SK-N-SH treated with all-trans-retinoic acid at 6 μM for 48 hours (cell line): ENCODE measurements around the gene NAT8L.

Experiments used
- ATAC-seq: fragments of 200-7000 bp; cut with Tn5 transposase; 3 replicates; pipeline ENCODE4 v1.9.1; 2020; ENCODE audit warnings: mild to moderate bottlenecking, moderate library complexity
- ARNTL ChIP-seq: fragments of 450-650 bp; formaldehyde crosslinking; IDR thresholded peaks from 2 replicates; pipeline ENCODE4 v1.5.0; 2020; ENCODE audit warnings: low read depth, mild to moderate bottlenecking, moderate library complexity, borderline replicate concordance
- BACH2 ChIP-seq: fragments of 250-450 bp; sonication (Bioruptor Pico); IDR thresholded peaks from 2 replicates; pipeline ENCODE4 v1.9.0; 2021; ENCODE audit warnings: mild to moderate bottlenecking, borderline replicate concordance
- CREB5 ChIP-seq: fragments of 250-450 bp; sonication (Bioruptor Pico); IDR thresholded peaks from 2 replicates; pipeline ENCODE4 v1.5.1; 2020; ENCODE audit warnings: low read depth, mild to moderate bottlenecking, moderate library complexity
- CSDC2 ChIP-seq: fragments of 250-450 bp; sonication (Bioruptor Pico); IDR thresholded peaks from 2 replicates; pipeline ENCODE4 v1.5.0; 2020; ENCODE audit warnings: mild to moderate bottlenecking, moderate library complexity
- CSRNP3 ChIP-seq: fragments of 250-450 bp; sonication (Bioruptor Pico); IDR thresholded peaks from 2 replicates; pipeline ENCODE4 v1.5.1; 2021; ENCODE audit warnings: mild to moderate bottlenecking, moderate library complexity
- ESRRG ChIP-seq: fragments of 250-450 bp; sonication (Bioruptor Pico); IDR thresholded peaks from 2 replicates; pipeline ENCODE4 v1.6.1; 2021; ENCODE audit warnings: mild to moderate bottlenecking
- GLIS3 ChIP-seq: fragments of 250-450 bp; sonication (Bioruptor Pico); IDR thresholded peaks from 2 replicates; pipeline ENCODE4 v1.5.0; 2020; ENCODE audit warnings: mild to moderate bottlenecking, moderate library complexity
- PATZ1 ChIP-seq: fragments of 250-450 bp; sonication (Bioruptor Pico); IDR thresholded peaks from 2 replicates; pipeline ENCODE4 v1.8.0; 2020; ENCODE audit warnings: mild to moderate bottlenecking, moderate library complexity, borderline replicate concordance
- POU6F1 ChIP-seq: fragments of 250-450 bp; sonication (Bioruptor Pico); IDR thresholded peaks from 2 replicates; pipeline ENCODE4 v1.8.0; 2021; ENCODE audit warnings: low read depth, mild to moderate bottlenecking, moderate library complexity, borderline replicate concordance
- PPARA ChIP-seq: fragments of 250-450 bp; sonication (Bioruptor Pico); IDR thresholded peaks from 2 replicates; pipeline ENCODE4 v1.5.0; 2020; ENCODE audit warnings: mild to moderate bottlenecking, borderline replicate concordance
- RARB ChIP-seq: fragments of 250-450 bp; sonication (Bioruptor Pico); IDR thresholded peaks from 2 replicates; pipeline ENCODE4 v1.8.0; 2021; ENCODE audit warnings: mild to moderate bottlenecking, moderate library complexity
- SNAI2 ChIP-seq: fragments of 250-450 bp; sonication (Bioruptor Pico); IDR thresholded peaks from 2 replicates; pipeline ENCODE4 v1.5.0; 2020; ENCODE audit warnings: mild to moderate bottlenecking, moderate library complexity
- TCF4 ChIP-seq: fragments of 250-450 bp; sonication (Bioruptor Pico); IDR thresholded peaks from 2 replicates; pipeline ENCODE4 v1.8.0; 2021; ENCODE audit warnings: mild to moderate bottlenecking, moderate library complexity, borderline replicate concordance
- TOX ChIP-seq: fragments of 250-450 bp; sonication (Bioruptor Pico); IDR thresholded peaks from 2 replicates; pipeline ENCODE4 v1.8.0; 2021; ENCODE audit warnings: mild to moderate bottlenecking, moderate library complexity, borderline replicate concordance
- TSHZ2 ChIP-seq: fragments of 250-450 bp; sonication (Bioruptor Pico); IDR thresholded peaks from 2 replicates; pipeline ENCODE4 v1.5.0; 2020; ENCODE audit warnings: mild to moderate bottlenecking, moderate library complexity
- ZC3H10 ChIP-seq: fragments of 250-450 bp; sonication (Bioruptor Pico); IDR thresholded peaks from 2 replicates; pipeline ENCODE4 v1.5.1; 2021; ENCODE audit warnings: mild to moderate bottlenecking, moderate library complexity
- ZFP3 ChIP-seq: fragments of 250-450 bp; sonication (Bioruptor Pico); IDR thresholded peaks from 2 replicates; pipeline ENCODE4 v1.5.0; 2020; ENCODE audit warnings: mild to moderate bottlenecking, moderate library complexity
- ZFP30 ChIP-seq: fragments of 450-650 bp; formaldehyde crosslinking; IDR thresholded peaks from 2 replicates; pipeline ENCODE4 v1.5.0; 2022; ENCODE audit warnings: mild to moderate bottlenecking, moderate library complexity
- ZNF565 ChIP-seq: fragments of 450-650 bp; formaldehyde crosslinking; conservative IDR thresholded peaks from 2 replicates; pipeline ENCODE4 v1.5.0; 2020; ENCODE audit warnings: low read depth, mild to moderate bottlenecking, moderate library complexity
- ZNF8 ChIP-seq: fragments of 450-650 bp; formaldehyde crosslinking; IDR thresholded peaks from 2 replicates; pipeline ENCODE4 v1.5.0; 2020; ENCODE audit warnings: mild to moderate bottlenecking, moderate library complexity

NAT8L gene

GRCh38 chr4:2079926-2080325 is 20.8 kb downstream of the NAT8L start:
- ATAC-seq, result no peak
- TF ChIP-seq CSDC2 (no peak), RARB (no peak), TOX (CRISPR knock-in tag) (no peak), BACH2 (CRISPR knock-in tag) (no peak), TSHZ2 (CRISPR knock-in tag) (no peak), CREB5 (CRISPR knock-in tag) (no peak), ARNTL (no peak), ZNF8 (CRISPR knock-in tag) (no peak), ZC3H10 (CRISPR knock-in tag) (no peak), ZFP30 (CRISPR knock-in tag) (no peak), ESRRG (CRISPR knock-in tag) (no peak), POU6F1 (CRISPR knock-in tag) (no peak), SNAI2 (CRISPR knock-in tag) (no peak), GLIS3 (no peak), PPARA (CRISPR knock-in tag) (no peak), ZNF565 (CRISPR knock-in tag) (no peak), ZFP3 (no peak), CSRNP3 (CRISPR knock-in tag) (no peak), TCF4 (no peak)

GRCh38 chr4:2080429-2081300 is 21.5 kb downstream of the NAT8L start:
- no peak for TF ChIP-seq BACH2 (CRISPR knock-in tag)
- no peak for TF ChIP-seq ZFP30 (CRISPR knock-in tag)
- TF ChIP-seq GLIS3, result no peak
- TF ChIP-seq ZNF565 (CRISPR knock-in tag), result no peak
- no peak for TF ChIP-seq PATZ1 (CRISPR knock-in tag)
- no peak for TF ChIP-seq RARB
- no peak for TF ChIP-seq POU6F1 (CRISPR knock-in tag)
- no peak for TF ChIP-seq TSHZ2 (CRISPR knock-in tag)
- TF ChIP-seq TCF4, result no peak
- no peak for TF ChIP-seq ZFP3
- TF ChIP-seq ZNF8 (CRISPR knock-in tag), result no peak
- TF ChIP-seq CREB5 (CRISPR knock-in tag), result no peak
- ATAC-seq, result no peak
